ENCODE results near the gene GSAP.

The GSAP gene

DNA sequence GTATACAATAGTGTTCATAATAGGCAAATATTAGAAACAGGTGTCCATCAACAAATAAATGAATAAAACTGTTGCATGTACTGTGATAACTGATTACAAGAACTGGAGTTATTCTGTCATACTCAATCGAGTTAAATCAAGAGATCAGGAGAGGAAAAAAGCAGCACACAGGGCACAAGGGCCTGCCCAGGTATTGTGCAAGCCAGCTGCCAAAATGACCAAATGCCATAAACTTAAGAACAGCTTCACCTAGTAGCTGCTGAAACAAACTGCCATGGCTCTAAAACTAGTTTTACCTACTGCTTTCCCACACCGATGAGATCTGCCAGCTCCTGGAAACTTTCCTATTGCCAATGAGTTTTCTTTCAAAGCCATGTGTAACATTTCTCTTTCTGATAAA lies 12.2 kb downstream of the GSAP start:
- H3F3A ChIP-seq (ENCODE audit: insufficient read depth): no peaks in the 10 kb centered on the region
- no peak overlapping the region for H2AFZ ChIP-seq (ENCODE audit: low read depth, low read length, severe bottlenecking)
- H3K27ac ChIP-seq (ENCODE audit: low read depth, low read length): no peak overlapping the region
- no peaks in the 10 kb centered on the region for H3K27me3 ChIP-seq (ENCODE audit: low read length)
- H3K36me3 ChIP-seq (ENCODE audit: low read length): no peaks in the 10 kb centered on the region
- no peaks in the 10 kb centered on the region for H4K20me1 ChIP-seq (ENCODE audit: low read depth, low read length)
- no peaks in the 10 kb centered on the region for H3K79me2 ChIP-seq (ENCODE audit: insufficient read depth, low read length)
- no peak overlapping the region for H3K4me3 ChIP-seq (ENCODE audit: insufficient read depth, low read length, poor library complexity, severe bottlenecking)
- no peaks in the 10 kb centered on the region for H3K9me2 ChIP-seq (replicated peaks; ENCODE audit: insufficient read depth, low read length)
- no peak for TF ChIP-seq CTCF (IDR thresholded peaks at IDR 0.05; ENCODE audit: insufficient read depth, low read length, poor library complexity, severe bottlenecking)
- TF ChIP-seq EZH2phosphoT487 (conservative IDR thresholded peaks at IDR 0.05; ENCODE audit: low read length): no peak
- no peaks in the 10 kb centered on the region for H3K9me3 ChIP-seq (ENCODE audit: insufficient read depth, low read length)
- H3K9ac ChIP-seq (ENCODE audit: low read length): no peak overlapping the region
- H3K4me2 ChIP-seq (ENCODE audit: low read depth, low read length, poor library complexity, severe bottlenecking): no peak overlapping the region

- Histone ChIP-seq H3K27ac (ENCODE audit: low read depth, low read length) (no peak overlapping the region), H3K4me3 (ENCODE audit: insufficient read depth, low read length, poor library complexity, severe bottlenecking) (no peak overlapping the region), H3K9ac (ENCODE audit: low read length) (no peak overlapping the region), H3K4me2 (ENCODE audit: low read depth, low read length, poor library complexity, severe bottlenecking) (no peak overlapping the region), H3K27me3 (ENCODE audit: low read length) (no peaks in the 10 kb centered on the region), H3K9me3 (ENCODE audit: insufficient read depth, low read length) (no peaks in the 10 kb centered on the region), H2AFZ (ENCODE audit: low read depth, low read length, severe bottlenecking) (no peak overlapping the region), H3K9me2 (replicated peaks; ENCODE audit: insufficient read depth, low read length) (no peaks in the 10 kb centered on the region), H3K36me3 (ENCODE audit: low read length) (no peaks in the 10 kb centered on the region), H3F3A (ENCODE audit: insufficient read depth) (no peaks in the 10 kb centered on the region), H4K20me1 (ENCODE audit: low read depth, low read length) (no peaks in the 10 kb centered on the region), H3K79me2 (ENCODE audit: insufficient read depth, low read length) (no peaks in the 10 kb centered on the region)
- TF ChIP-seq EZH2phosphoT487 (conservative IDR thresholded peaks at IDR 0.05; ENCODE audit: low read length) (no peak), CTCF (IDR thresholded peaks at IDR 0.05; ENCODE audit: insufficient read depth, low read length, poor library complexity, severe bottlenecking) (no peak)
Measured at GRCh38 chr7:77402818-77403217, 13.3 kb downstream of the GSAP start.

GRCh38 chr7:77401002-77401401 lies 15.1 kb downstream of the GSAP start:
- no peak overlapping the region for H2AFZ ChIP-seq (ENCODE audit: low read depth, low read length, severe bottlenecking)
- no peak overlapping the region for H3K27ac ChIP-seq (ENCODE audit: low read depth, low read length)
- no peak overlapping the region for H3K9ac ChIP-seq (ENCODE audit: low read length)
- no peaks in the 10 kb centered on the region for H3K27me3 ChIP-seq (ENCODE audit: low read length)
- H4K20me1 ChIP-seq (ENCODE audit: low read depth, low read length): no peaks in the 10 kb centered on the region
- no peaks in the 10 kb centered on the region for H3K9me3 ChIP-seq (ENCODE audit: insufficient read depth, low read length)
- no peak overlapping the region for H3K4me2 ChIP-seq (ENCODE audit: low read depth, low read length, poor library complexity, severe bottlenecking)
- TF ChIP-seq EZH2phosphoT487 (conservative IDR thresholded peaks at IDR 0.05; ENCODE audit: low read length) (no peak), CTCF (IDR thresholded peaks at IDR 0.05; ENCODE audit: insufficient read depth, low read length, poor library complexity, severe bottlenecking) (no peak)
- no peaks in the 10 kb centered on the region for H3F3A ChIP-seq (ENCODE audit: insufficient read depth)
- H3K4me3 ChIP-seq (ENCODE audit: insufficient read depth, low read length, poor library complexity, severe bottlenecking): no peak overlapping the region
- no peaks in the 10 kb centered on the region for H3K36me3 ChIP-seq (ENCODE audit: low read length)
- H3K79me2 ChIP-seq (ENCODE audit: insufficient read depth, low read length): no peaks in the 10 kb centered on the region
- no peaks in the 10 kb centered on the region for H3K9me2 ChIP-seq (replicated peaks; ENCODE audit: insufficient read depth, low read length)

DNA sequence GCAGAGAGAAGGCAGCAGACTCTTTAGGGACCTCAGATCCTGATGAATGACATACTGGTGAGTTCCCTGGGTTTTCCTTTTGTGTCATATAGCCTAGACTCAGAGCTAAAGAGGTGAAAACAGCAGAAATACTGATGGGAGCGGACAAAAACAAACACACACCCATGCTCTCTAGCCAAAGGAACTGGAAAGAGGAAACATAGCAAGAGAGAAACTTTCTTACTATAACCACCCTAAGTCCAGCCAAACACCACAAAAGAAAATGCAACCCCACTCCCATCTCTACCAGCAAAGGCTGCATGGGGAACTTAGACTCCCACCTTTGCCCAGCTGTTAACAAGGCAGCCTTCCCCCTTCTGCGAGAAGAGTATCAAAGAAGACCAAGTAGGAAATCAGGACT lies 16.3 kb downstream of the GSAP start:
- Histone ChIP-seq H2AFZ (ENCODE audit: low read depth, low read length, severe bottlenecking) (no peak overlapping the region), H3K9me2 (replicated peaks; ENCODE audit: insufficient read depth, low read length) (no peaks in the 10 kb centered on the region), H3K4me2 (ENCODE audit: low read depth, low read length, poor library complexity, severe bottlenecking) (no peak overlapping the region), H3K4me3 (ENCODE audit: insufficient read depth, low read length, poor library complexity, severe bottlenecking) (no peak overlapping the region), H3K9ac (ENCODE audit: low read length) (no peak overlapping the region), H3K79me2 (ENCODE audit: insufficient read depth, low read length) (no peaks in the 10 kb centered on the region), H3K27me3 (ENCODE audit: low read length) (no peaks in the 10 kb centered on the region), H3K36me3 (ENCODE audit: low read length) (no peaks in the 10 kb centered on the region), H3K9me3 (ENCODE audit: insufficient read depth, low read length) (no peaks in the 10 kb centered on the region), H3K27ac (ENCODE audit: low read depth, low read length) (no peak overlapping the region), H3F3A (ENCODE audit: insufficient read depth) (no peaks in the 10 kb centered on the region), H4K20me1 (ENCODE audit: low read depth, low read length) (no peaks in the 10 kb centered on the region)
- TF ChIP-seq CTCF (IDR thresholded peaks at IDR 0.05; ENCODE audit: insufficient read depth, low read length, poor library complexity, severe bottlenecking) (no peak), EZH2phosphoT487 (conservative IDR thresholded peaks at IDR 0.05; ENCODE audit: low read length) (no peak)

Data from SU-DHL-6 (cell line).